HepG2 (cell line): Measurements from ENCODE around the gene CABP4. TPM values are rescaled to one million over a fixed set of nuclear protein-coding genes. Genes with fewer than 3 reads are reported as not detected.
A peak's percentile ranks its signal among the peaks of the same experiment; 100 is the strongest.

Experiments
- ATAC-seq: fragments of 200-7000 bp; cut with Tn5 transposase; 3 replicates; pipeline ENCODE4 v1.9.1; 2020; ENCODE audit warnings: mild to moderate bottlenecking, moderate library complexity
- BruUV-seq: library from RNA; stranded (reverse); fragments of 400-500 nt; replicated peaks from 2 replicates; lab custom pipeline; 2021; lab: Mats Ljungman, UMichigan
- CTCF ChIA-PET: fragments of 300-600 bp; formaldehyde crosslinking; extraction: SDS; loops from one replicate; lab custom pipeline; 2021; ENCODE audit warnings: low total read pairs, inconsistent platforms, low intra/inter-chr PET ratio; lab: Yijun Ruan, JAX
- POLR2A ChIA-PET: fragments of 350-600 bp; sonication (Branson Sonifier 250); formaldehyde crosslinking; loops from one replicate; lab custom pipeline; 2020; ENCODE audit warnings: antibody characterized with exemption, inconsistent platforms; lab: Yijun Ruan, JAX
- DNase-seq: peaks from one replicate; pipeline ENCODE4 v3.0.0-alpha.2; 2015; ENCODE audit warnings: low spot score
- FAIRE-seq: peaks from 3 replicates; lab custom pipeline; 2011; peaks lifted over from hg19 to GRCh38; lab: Jason Lieb, UNC
- H2AFZ ChIP-seq: one replicate; pipeline ENCODE4 v1.6.1; 2011; ENCODE audit warnings: low read length, inconsistent platforms
- H3K27ac ChIP-seq: fragments of 300-600 bp; 3 replicates; pipeline ENCODE4 v1.8.0; 2011; ENCODE audit warnings: mixed run types, mild to moderate bottlenecking, mixed read lengths, low read length, inconsistent platforms; ENCODE audit not compliant: insufficient read depth; ENCODE audit errors: extremely low read length
- H3K27me3 ChIP-seq, 2 experiments: fragments of 200-600 bp in 1 of 2; 2 replicates in 1 of 2; 3 replicates in 1 of 2; pipeline versions ENCODE4 v1.6.0 to v1.8.0; 2011; ENCODE audit warnings: low read length in 2 of 2, mild to moderate bottlenecking in 2 of 2, moderate library complexity in 2 of 2, inconsistent platforms in 1 of 2; ENCODE audit not compliant: insufficient read depth in 2 of 2, control insufficient read depth in 1 of 2
- H3K36me3 ChIP-seq, 2 experiments: fragments of 200-600 bp in 1 of 2; replicated peaks in 1 of 2; 2 replicates in 1 of 2; 3 replicates in 1 of 2; pipeline versions ENCODE4 v1.5.1 to v1.8.0; 2011; ENCODE audit warnings: low read length in 2 of 2, inconsistent platforms in 1 of 2; ENCODE audit not compliant: insufficient read depth in 2 of 2, control insufficient read depth in 1 of 2
- H3K4me1 ChIP-seq: 2 replicates; pipeline ENCODE4 v1.5.1; 2012; ENCODE audit warnings: low read length, inconsistent platforms; ENCODE audit not compliant: insufficient read depth
- H3K4me2 ChIP-seq: 2 replicates; pipeline ENCODE4 v1.6.0; 2011; ENCODE audit warnings: low read depth, low read length, inconsistent platforms
- H3K4me3 ChIP-seq, 3 experiments: fragments of 200-600 bp in 1 of 3; sonication (generic), shearing (Covaris generic) in 1 of 3; replicated peaks in 1 of 3; 2 replicates each; pipeline ENCODE4 v1.5.1; 2011 to 2016; ENCODE audit warnings: low read length in 3 of 3, inconsistent platforms in 2 of 3, low read depth in 2 of 3, mild to moderate bottlenecking in 2 of 3, control low read depth in 1 of 3, mixed read lengths in 1 of 3; ENCODE audit not compliant: insufficient read depth in 1 of 3
- H3K79me2 ChIP-seq: one replicate; pipeline ENCODE4 v1.6.1; 2011; ENCODE audit warnings: low read length, inconsistent platforms; ENCODE audit not compliant: insufficient read depth
- H3K9ac ChIP-seq: 2 replicates; pipeline ENCODE4 v1.6.0; 2011; ENCODE audit warnings: mild to moderate bottlenecking, low read depth, low read length, inconsistent platforms; ENCODE audit not compliant: insufficient read depth
- H3K9me3 ChIP-seq: 2 replicates; pipeline ENCODE4 v1.5.1; 2012; ENCODE audit warnings: mild to moderate bottlenecking, low read length
- H4K20me1 ChIP-seq: 2 replicates; pipeline ENCODE4 v1.6.0; 2011; ENCODE audit warnings: inconsistent platforms, mild to moderate bottlenecking, low read length, moderate library complexity; ENCODE audit not compliant: insufficient read depth
- AGO2 ChIP-seq: fragments of 200-400 bp; formaldehyde crosslinking; optimal IDR thresholded peaks from 2 replicates; pipeline ENCODE3; 2017; ENCODE audit warnings: mild to moderate bottlenecking, low read depth, low read length, moderate library complexity
- CTCF ChIP-seq: sonication (generic); formaldehyde crosslinking; IDR thresholded peaks from 2 replicates; pipeline ENCODE4 v1.5.0; 2020; ENCODE audit warnings: mild to moderate bottlenecking, missing genetic modification reagents, moderate library complexity
- ZBTB2 ChIP-seq: sonication (generic); formaldehyde crosslinking; IDR thresholded peaks from 2 replicates; pipeline ENCODE4 v1.8.0; 2022; ENCODE audit warnings: low read depth, missing genetic modification reagents
- WGBS: methylation state at CpG from one replicate; pipeline ENCODE4 v1.1.6; 2017; ENCODE audit warnings: low lambda C conversion rate; 5-methylcytosine and 5-hydroxymethylcytosine counted together
- in situ Hi-C: cut with HindIII; loops from 2 replicates; pipeline ENCODE4 v1.10.0; 2017; ENCODE audit warnings: low pct_unique_long_range_greater_than_20kb; ENCODE audit not compliant: extremely low pct_ligation_motif_present
- intact Hi-C: fragments of 100-400 bp; cut with micrococcal nuclease; formaldehyde crosslinking; loops from one replicate; pipeline ENCODE4 v1.10.0; 2022; ENCODE audit not compliant: unreplicated experiment
- polyA plus RNA-seq, 8 experiments: library from polyadenylated mRNA; depleted of rRNA in 3 of 8; stranded (reverse) in 7 of 8; unstranded in 1 of 8; fragments of >200 nt; fragmentation: Illumina TruSeq in 4 of 8; extraction: Trizol in 4 of 8; gene quantifications; 2 replicates each; pipeline versions ENCODE4 v1.2.1 to v1.2.3, GENCODE V29; 2011 to 2016; ENCODE audit warnings: low read depth in 4 of 8, missing spikeins in 1 of 8, mixed read lengths in 1 of 8; ENCODE audit not compliant: insufficient read depth in 1 of 8
- total RNA-seq, 5 experiments: library from RNA; depleted of rRNA; stranded (reverse); fragments of >200 nt; fragmentation: Illumina TruSeq; extraction: Trizol; gene quantifications; 2 replicates each; pipeline ENCODE4 v1.2.3, GENCODE V29; 2016; ENCODE audit warnings: low read depth in 1 of 5

The CABP4 gene
- total and polyA plus RNA-seq, 2 of the 13 experiments (the other 11 are each of a cell fraction or from before 2014, with no cell fraction given), result not detected

- no TSS peak for BruUV-seq
- Histone ChIP-seq H3K9ac (no peak overlapping the region), H3K27me3 (peaks cover 10 to 48% of the 10 kb centered on the region in 2 experiments; a peak in 4 of 5 replicates), H3K4me2 (peak overlapping the region; percentile 74), H3K9me3 (no peaks in the 10 kb centered on the region), H3K79me2 (no peaks in the 10 kb centered on the region), H3K4me1 (peaks cover 49% of the 10 kb centered on the region), H4K20me1 (no peaks in the 10 kb centered on the region), H3K4me3 (peak overlapping the region in 1 of 3 experiments; percentile 4; a peak in 1 of 6 replicates), H2AFZ (no peak overlapping the region), H3K27ac (no peak overlapping the region), H3K36me3 (no peaks in the 10 kb centered on the region)
- no peak for TF ChIP-seq ZBTB2 (CRISPR knock-in tag)
- peak; percentile 8 for TF ChIP-seq AGO2
- TF ChIP-seq CTCF, result no peak
- WGBS, result 39% methylated on average over 10 of the region's 17 CpGs
- POLR2A ChIA-PET, result interaction anchor here (1.3 to 2.1 kb wide), 3 partner anchors 9 to 19 kb away, joined by 4 to 10 read pairs (median 5); partner anchors contain the start of genes PPP1CA and RAD9A
- FAIRE-seq, result no peak
- ATAC-seq, result peak; percentile 4
- DNase-seq, result no peak
- intact Hi-C loops, result no loop called here
- CTCF ChIA-PET, result no interaction called here
- in situ Hi-C loops, result no loop called here
Observed at GRCh38 chr11:67410984-67411784, 44.0 kb upstream of the CABP4 start.
